PC-9 (cell line): ENCODE measurements around the gene CIRBP. TPM values are rescaled to one million over a fixed set of nuclear protein-coding genes. Genes with fewer than 3 reads are reported as not detected.

ENCODE experiments used
- BruUV-seq: library from RNA; stranded (reverse); fragments of 400-500 nt; replicated peaks from 2 replicates; lab custom pipeline; 2021; lab: Mats Ljungman, UMichigan
- CTCF ChIA-PET: fragments of 300-600 bp; sonication (Branson Sonifier 250); formaldehyde crosslinking; loops from one replicate; lab custom pipeline; 2022; ENCODE audit warnings: antibody characterized with exemption; lab: Charles Lee
- POLR2A ChIA-PET: fragments of 300-600 bp; sonication (Branson Sonifier 250); formaldehyde crosslinking; loops from one replicate; lab custom pipeline; 2022; ENCODE audit warnings: antibody characterized with exemption; ENCODE audit not compliant: unreplicated experiment; lab: Charles Lee
- DNase-seq, 2 experiments: peaks; one replicate each; pipeline versions ENCODE4 v3.0.0 to v3.0.0-alpha.2; 2015 to 2022; ENCODE audit warnings: mixed read lengths in 1 of 2
- H2AFZ ChIP-seq: fragments of 200-600 bp; sonication (generic); 2 replicates; pipeline ENCODE4 v1.8.1; 2017; ENCODE audit warnings: antibody characterized with exemption
- H3F3A ChIP-seq: fragments of 200-600 bp; sonication (generic); 2 replicates; pipeline ENCODE4 v1.8.1; 2017; ENCODE audit warnings: antibody characterized with exemption, mild to moderate bottlenecking, low read depth; ENCODE audit not compliant: insufficient read depth
- H3K27ac ChIP-seq: fragments of 200-600 bp; sonication (generic); 2 replicates; pipeline ENCODE4 v1.6.1; 2016; ENCODE audit warnings: mixed run types
- H3K27me3 ChIP-seq: fragments of 200-600 bp; sonication (generic); 2 replicates; pipeline ENCODE4 v1.6.1; 2016; ENCODE audit warnings: low read depth, mixed run types; ENCODE audit not compliant: insufficient read depth
- H3K36me3 ChIP-seq: fragments of 200-600 bp; sonication (generic); 2 replicates; pipeline ENCODE4 v1.6.1; 2016; ENCODE audit warnings: low read depth, mixed run types
- H3K4me1 ChIP-seq: fragments of 200-600 bp; sonication (generic); replicated peaks from 2 replicates; pipeline ENCODE4 v1.6.1; 2016; ENCODE audit warnings: mixed run types; ENCODE audit not compliant: insufficient read depth
- H3K4me2 ChIP-seq: fragments of 200-600 bp; sonication (generic); 2 replicates; pipeline ENCODE4 v1.6.1; 2017; ENCODE audit warnings: mixed run types
- H3K4me3 ChIP-seq: fragments of 200-600 bp; sonication (generic); 2 replicates; pipeline ENCODE4 v1.6.1; 2016; ENCODE audit warnings: mixed run types
- H3K79me2 ChIP-seq: fragments of 200-600 bp; sonication (generic); 2 replicates; pipeline ENCODE4 v1.6.1; 2017; ENCODE audit warnings: low read depth, mixed run types
- H3K9me2 ChIP-seq: fragments of 200-600 bp; sonication (generic); 2 replicates; pipeline ENCODE4 v1.8.1; 2017; ENCODE audit warnings: mild to moderate bottlenecking; ENCODE audit not compliant: insufficient read depth
- H3K9me3 ChIP-seq: fragments of 200-600 bp; sonication (generic); 2 replicates; pipeline ENCODE4 v1.8.1; 2016; ENCODE audit warnings: low read depth; ENCODE audit not compliant: insufficient read depth
- H4K20me1 ChIP-seq: fragments of 200-600 bp; sonication (generic); 2 replicates; pipeline ENCODE4 v1.8.1; 2017; ENCODE audit not compliant: insufficient read depth
- CTCF ChIP-seq: fragments of 200-600 bp; sonication (generic); conservative IDR thresholded peaks from 2 replicates; pipeline ENCODE4 v1.6.1; 2017; ENCODE audit warnings: mixed run types, antibody characterized with exemption, mild to moderate bottlenecking, moderate library complexity
- EZH2 ChIP-seq: fragments of 200-600 bp; sonication (generic); IDR thresholded peaks from 2 replicates; pipeline ENCODE4 v1.8.0; 2017; ENCODE audit warnings: antibody characterized with exemption, low read depth
- intact Hi-C: fragments of 100-400 bp; cut with micrococcal nuclease; formaldehyde crosslinking; loops from one replicate; pipeline ENCODE4 v1.10.0; 2022; ENCODE audit not compliant: unreplicated experiment
- total RNA-seq: library from RNA; stranded (reverse); gene quantifications from 2 replicates; pipeline ENCODE4 v1.2.3, GENCODE V29; 2021

CIRBP gene
- total RNA-seq, 1 experiment from 2014 or later: 86.9 TPM

DNA sequence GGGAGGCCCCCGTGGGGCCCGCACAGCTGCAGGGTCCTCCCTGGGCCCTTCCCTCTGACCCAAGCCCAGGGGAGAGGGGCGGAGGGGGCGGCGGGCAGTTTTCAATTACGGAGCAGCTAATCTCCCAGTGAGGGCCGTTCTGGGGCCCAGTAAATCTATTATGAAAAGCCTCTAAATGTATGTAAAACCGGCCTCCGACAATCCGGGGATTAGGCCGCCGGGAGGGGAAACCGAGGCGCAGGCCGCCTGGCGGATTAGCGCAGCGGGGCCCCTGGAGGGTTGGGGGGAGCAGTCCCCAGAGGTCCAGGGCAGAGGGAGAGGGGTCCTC, 41.7 kb downstream of the CIRBP start:
- no peaks in the 10 kb centered on the region for H3K9me2 ChIP-seq
- ChIA-PET CTCF (no interaction called here), POLR2A (no interaction called here)
- no peaks in the 10 kb centered on the region for H3K9me3 ChIP-seq
- 0 out of 2 replicates have a peak, but pooled peaks cover 2% of the 10 kb centered on the region for H3F3A ChIP-seq
- no peaks in the 10 kb centered on the region for H4K20me1 ChIP-seq
- no peak overlapping the region for H2AFZ ChIP-seq
- H3K79me2 ChIP-seq: no peaks in the 10 kb centered on the region
- no peak overlapping the region for H3K4me2 ChIP-seq
- BruUV-seq: no TSS peak
- 0 out of 2 replicates have a peak, but pooled peaks cover under 1% of the 10 kb centered on the region for H3K27me3 ChIP-seq
- TF ChIP-seq CTCF (no peak), EZH2 (no peak)
- no peak overlapping the region for H3K27ac ChIP-seq
- H3K4me3 ChIP-seq: no peak overlapping the region
- no peaks in the 10 kb centered on the region for H3K36me3 ChIP-seq
- intact Hi-C loops: no loop called here
- peaks cover 9% of the 10 kb centered on the region for H3K4me1 ChIP-seq
- DNase-seq: no peak

DNA sequence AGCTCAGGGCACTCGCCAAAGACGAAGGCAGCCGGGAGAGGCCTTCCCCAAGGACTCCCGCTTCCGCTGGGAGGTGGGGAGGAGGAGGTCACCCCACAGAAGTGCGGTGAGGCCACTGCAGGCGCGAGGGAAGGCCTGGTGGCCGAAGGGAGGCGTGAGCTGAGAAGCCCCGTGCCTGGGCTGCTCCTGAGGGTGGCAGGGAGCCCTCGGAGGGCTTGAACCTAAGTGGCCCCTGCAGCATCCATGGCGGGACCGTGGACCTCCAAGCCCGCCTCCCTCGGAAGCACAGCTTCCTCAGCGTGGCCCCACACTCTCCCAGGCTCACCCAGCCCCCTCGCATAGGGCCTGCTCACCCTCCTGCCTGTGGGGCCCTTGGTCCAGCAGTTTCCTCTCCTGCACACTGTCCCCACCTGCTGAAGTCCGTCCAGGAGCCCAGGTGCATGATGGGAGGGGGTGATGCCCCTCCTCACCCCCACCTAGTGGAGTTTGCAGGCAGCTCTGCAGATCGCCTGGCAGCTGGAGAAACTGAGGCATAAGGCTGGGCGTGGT, 42.5 kb downstream of the CIRBP start:
- Histone ChIP-seq H3K36me3 (no peaks in the 10 kb centered on the region), H3K27ac (no peak overlapping the region), H4K20me1 (no peaks in the 10 kb centered on the region), H2AFZ (no peak overlapping the region), H3K4me1 (peaks cover 9% of the 10 kb centered on the region), H3K4me2 (no peak overlapping the region), H3K4me3 (no peak overlapping the region), H3K9me3 (no peaks in the 10 kb centered on the region), H3F3A (0 out of 2 replicates have a peak, but pooled peaks cover 2% of the 10 kb centered on the region), H3K9me2 (no peaks in the 10 kb centered on the region), H3K27me3 (peaks cover 7% of the 10 kb centered on the region), H3K79me2 (no peaks in the 10 kb centered on the region)
- TF ChIP-seq CTCF (no peak), EZH2 (no peak)
- no TSS peak for BruUV-seq
- no peak for DNase-seq
- intact Hi-C loops: no loop called here
- ChIA-PET CTCF (interaction anchor here (0.6 kb wide), 1 partner anchor 123 kb away, joined by 3 read pairs; no protein-coding TSS in a partner anchor), POLR2A (no interaction called here)

GRCh38 chr19:1312767-1313694, 43.9 kb downstream of the CIRBP start:
- Histone ChIP-seq H3K79me2 (no peaks in the 10 kb centered on the region), H3K27ac (no peak overlapping the region), H3K36me3 (no peaks in the 10 kb centered on the region), H3K27me3 (peaks cover 7% of the 10 kb centered on the region), H3F3A (0 out of 2 replicates have a peak, but pooled peaks cover 2% of the 10 kb centered on the region), H2AFZ (no peak overlapping the region), H3K9me2 (no peaks in the 10 kb centered on the region), H3K4me3 (no peak overlapping the region), H4K20me1 (no peaks in the 10 kb centered on the region), H3K4me2 (peak overlapping the region; percentile 51; the same call in 1 of the 2 replicates), H3K4me1 (peaks cover 9% of the 10 kb centered on the region), H3K9me3 (no peaks in the 10 kb centered on the region)
- intact Hi-C loops: no loop called here
- TF ChIP-seq CTCF (no peak), EZH2 (no peak)
- peak; percentile 51 to 61 for DNase-seq
- ChIA-PET POLR2A (no interaction called here), CTCF (no interaction called here)
- no TSS peak for BruUV-seq
